ENCODE measurements around the gene SYT17.

The SYT17 gene

GRCh38 chr16:19223235-19224170 is 55.5 kb downstream of the SYT17 start:
- no peak for DNase-seq

GRCh38 chr16:19225651-19226050 is 57.6 kb downstream of the SYT17 start:
- DNase-seq, result no peak

GRCh38 chr16:19227643-19228042 is 59.6 kb downstream of the SYT17 start:
- DNase-seq, result no peak

GRCh38 chr16:19228052-19228451 is 60.0 kb downstream of the SYT17 start:
- DNase-seq, result no peak

GRCh38 chr16:19228575-19228974 is 60.5 kb downstream of the SYT17 start:
- DNase-seq, result no peak

- DNase-seq, result no peak
These were observed 62.5 kb downstream of the SYT17 start for GRCh38 chr16:19230575-19230974.

- no peak for DNase-seq
These were observed 63.8 kb downstream of the SYT17 start for GRCh38 chr16:19231881-19232280.

- DNase-seq, result no peak
These were observed 64.9 kb downstream of the SYT17 start for GRCh38 chr16:19232988-19233387.

- no peak for DNase-seq
These were observed 67.4 kb downstream of the SYT17 start for GRCh38 chr16:19235478-19235877.

- DNase-seq, result no peak
These were observed 67.8 kb downstream of the SYT17 start for GRCh38 chr16:19235886-19236285.

- no peak for DNase-seq
These were observed 68.6 kb downstream of the SYT17 start for GRCh38 chr16:19236561-19237209.

GRCh38 chr16:19238406-19238805 is 70.4 kb downstream of the SYT17 start:
- no peak for DNase-seq

- no peak for DNase-seq
These were observed 71.6 kb downstream of the SYT17 start for GRCh38 chr16:19239511-19240155.

- no peak for DNase-seq
These were observed 72.5 kb downstream of the SYT17 start for GRCh38 chr16:19240494-19240893.

GRCh38 chr16:19241512-19241911 is 73.5 kb downstream of the SYT17 start:
- DNase-seq, result no peak

- DNase-seq, result no peak
These were observed 74.1 kb downstream of the SYT17 start for GRCh38 chr16:19242186-19242585.

GRCh38 chr16:19242987-19243575 is 75.0 kb downstream of the SYT17 start:
- no peak for DNase-seq

GRCh38 chr16:19245326-19245925 is 77.4 kb downstream of the SYT17 start:
- no peak for DNase-seq

- no peak for DNase-seq
These were observed 84.9 kb downstream of the SYT17 start for GRCh38 chr16:19252904-19253303.

GRCh38 chr16:19254611-19255010 is 86.6 kb downstream of the SYT17 start:
- no peak for DNase-seq

- no peak for DNase-seq
These were observed 96.2 kb downstream of the SYT17 start for GRCh38 chr16:19264123-19264673.

GRCh38 chr16:19265380-19265930 is 97.4 kb downstream of the SYT17 start:
- no peak for DNase-seq

All from cerebellar nuclear complex (tissue), 1 donor.